ENCODE results near the gene ATOH1. TPM values are rescaled to one million over a fixed set of nuclear protein-coding genes. Genes with fewer than 3 reads are reported as not detected.

ATOH1 gene
- total and polyA plus RNA-seq, 8 donors = 35.3 TPM; not detected in 7

GRCh38 chr4:93814722-93815121, 13.8 kb upstream of the ATOH1 start:
- H3K4me3 ChIP-seq = no peak overlapping the region
- peaks cover 0 to 5% (median 0%) of the 10 kb centered on the region in 4 donors for H3K4me1 ChIP-seq
- no peaks in the 10 kb centered on the region for H3K27me3 ChIP-seq
- 34 to 66% (median 55%) methylated on average over 4 of the region's 4 CpGs for WGBS, 5 donors
- no peak overlapping the region for H3K27ac ChIP-seq
- H3K36me3 ChIP-seq = no peaks in the 10 kb centered on the region
- TF ChIP-seq CTCF (IDR thresholded peaks at IDR 0.05) (no peak), POLR2AphosphoS5 (IDR thresholded peaks at IDR 0.05) (no peak), EP300 (IDR thresholded peaks at IDR 0.05) (no peak), POLR2A (IDR thresholded peaks at IDR 0.05) (no peak)
- no peaks in the 10 kb centered on the region for H3K9me3 ChIP-seq
- intact Hi-C loops (cut with DNase I; ENCODE audit: low total_unique reads) = no loop called here
- peak in 1 of 2 donors; percentile 27 for DNase-seq

DNA sequence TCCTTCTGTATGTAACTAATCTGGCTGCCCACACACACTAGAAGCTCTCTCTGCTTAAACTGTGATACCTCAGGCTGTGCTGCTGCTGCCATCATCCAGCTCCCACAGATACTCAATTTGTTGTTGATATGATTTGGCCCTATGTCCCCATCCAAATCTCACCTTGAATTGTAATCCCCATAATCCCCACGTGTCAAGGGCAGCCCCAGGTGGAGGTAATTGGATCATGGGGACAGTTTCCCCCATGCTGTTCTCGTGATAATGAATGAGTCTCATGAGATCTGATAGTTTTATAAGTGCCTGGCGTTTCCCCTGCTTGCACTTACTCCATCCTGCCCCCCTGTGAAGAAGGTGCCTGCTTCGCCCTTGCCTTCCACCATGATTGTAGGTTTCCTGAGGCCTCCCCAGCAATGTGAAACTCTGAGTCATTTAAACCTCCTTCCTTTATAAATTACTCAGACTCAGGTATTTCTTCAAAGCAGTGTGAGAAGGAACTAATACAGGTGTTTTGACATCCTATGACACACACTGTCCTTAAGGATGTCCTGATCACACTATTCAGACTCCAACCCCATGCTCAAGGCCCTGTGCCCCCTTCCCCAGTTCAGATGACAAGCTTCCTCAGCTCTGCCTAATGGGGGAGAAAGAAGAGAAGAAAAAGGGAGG, 2.9 kb upstream of the ATOH1 start:
- Histone ChIP-seq H3K27me3 (peaks cover 17 to 54% (median 40%) of the 10 kb centered on the region in 3 donors), H3K27ac (no peak overlapping the region), H3K4me3 (no peak overlapping the region), H3K4me1 (peaks cover 15 to 32% (median 25%) of the 10 kb centered on the region in 4 donors), H3K9me3 (peaks cover 0 to 6% (median 2%) of the 10 kb centered on the region in 4 donors), H3K36me3 (no peaks in the 10 kb centered on the region)
- intact Hi-C loops (cut with DNase I; ENCODE audit: low total_unique reads) = no loop called here
- 26 to 33% (median 30%) methylated on average over 4 of the region's 4 CpGs for WGBS, 5 donors
- TF ChIP-seq POLR2AphosphoS5 (IDR thresholded peaks at IDR 0.05) (no peak), POLR2A (IDR thresholded peaks at IDR 0.05) (no peak)
- no peak for DNase-seq

DNA sequence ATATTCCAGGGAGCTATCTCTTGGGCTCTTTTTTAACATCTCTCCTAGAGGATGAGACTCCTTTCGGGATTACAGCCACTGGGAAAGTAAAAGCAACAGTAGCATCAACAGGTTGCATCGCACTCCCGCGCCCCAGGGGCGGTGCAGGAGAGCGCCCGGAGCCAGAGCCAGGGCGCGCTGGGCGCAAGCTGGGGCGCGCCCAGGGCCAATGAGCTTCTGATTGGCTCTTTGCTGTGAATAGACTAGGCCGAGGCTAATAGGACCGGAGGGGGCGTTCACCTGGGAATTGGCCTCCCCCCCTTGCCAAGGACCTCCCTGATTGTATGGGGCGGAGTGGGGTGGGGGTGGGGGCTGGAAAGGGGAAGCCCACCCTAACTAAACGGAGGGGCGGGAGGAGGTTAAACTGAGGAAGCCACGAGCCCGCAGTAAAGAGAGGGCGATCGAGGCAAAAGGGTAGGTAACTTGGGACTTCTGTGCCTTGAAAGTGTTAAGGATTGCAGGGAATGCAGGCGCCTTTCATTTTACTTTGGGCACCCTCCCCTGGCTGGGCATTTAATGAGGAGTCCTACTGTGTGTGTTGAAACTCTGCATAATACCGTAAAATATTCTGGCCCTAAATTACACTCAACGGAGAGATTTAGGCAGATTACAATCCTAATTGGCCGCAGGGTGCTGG, 1.1 kb upstream of the ATOH1 start:
- Histone ChIP-seq H3K27ac (no peak overlapping the region), H3K4me3 (peak overlapping the region in 1 of 4 donors; percentile 50), H3K36me3 (no peaks in the 10 kb centered on the region), H3K9me3 (peaks cover 0 to 6% (median 2%) of the 10 kb centered on the region in 4 donors), H3K4me1 (peaks cover 20 to 38% (median 30%) of the 10 kb centered on the region in 4 donors), H3K27me3 (peaks cover 22 to 71% (median 57%) of the 10 kb centered on the region in 3 donors)
- 3 to 11% (median 8%) methylated on average over 16 to 26 of the region's 26 CpGs for WGBS, 5 donors
- intact Hi-C loops (cut with DNase I; ENCODE audit: low total_unique reads) = no loop called here
- peak in 1 of 2 donors; percentile 43 for DNase-seq
- TF ChIP-seq POLR2A (IDR thresholded peaks at IDR 0.05) (no peak), POLR2AphosphoS5 (IDR thresholded peaks at IDR 0.05) (no peak)

DNA sequence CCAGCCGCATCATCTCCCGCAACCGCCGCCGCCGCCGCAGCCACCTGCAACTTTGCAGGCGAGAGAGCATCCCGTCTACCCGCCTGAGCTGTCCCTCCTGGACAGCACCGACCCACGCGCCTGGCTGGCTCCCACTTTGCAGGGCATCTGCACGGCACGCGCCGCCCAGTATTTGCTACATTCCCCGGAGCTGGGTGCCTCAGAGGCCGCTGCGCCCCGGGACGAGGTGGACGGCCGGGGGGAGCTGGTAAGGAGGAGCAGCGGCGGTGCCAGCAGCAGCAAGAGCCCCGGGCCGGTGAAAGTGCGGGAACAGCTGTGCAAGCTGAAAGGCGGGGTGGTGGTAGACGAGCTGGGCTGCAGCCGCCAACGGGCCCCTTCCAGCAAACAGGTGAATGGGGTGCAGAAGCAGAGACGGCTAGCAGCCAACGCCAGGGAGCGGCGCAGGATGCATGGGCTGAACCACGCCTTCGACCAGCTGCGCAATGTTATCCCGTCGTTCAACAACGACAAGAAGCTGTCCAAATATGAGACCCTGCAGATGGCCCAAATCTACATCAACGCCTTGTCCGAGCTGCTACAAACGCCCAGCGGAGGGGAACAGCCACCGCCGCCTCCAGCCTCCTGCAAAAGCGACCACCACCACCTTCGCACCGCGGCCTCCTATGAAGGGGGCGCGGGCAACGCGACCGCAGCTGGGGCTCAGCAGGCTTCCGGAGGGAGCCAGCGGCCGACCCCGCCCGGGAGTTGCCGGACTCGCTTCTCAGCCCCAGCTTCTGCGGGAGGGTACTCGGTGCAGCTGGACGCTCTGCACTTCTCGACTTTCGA, 654 bp downstream of the ATOH1 start:
- Histone ChIP-seq H3K27me3 (peaks cover 25 to 89% (median 75%) of the 10 kb centered on the region in 3 donors), H3K4me1 (peaks cover 20 to 39% (median 30%) of the 10 kb centered on the region in 4 donors), H3K4me3 (peak overlapping the region; percentile 36 to 50 (median 38)), H3K9me3 (peaks cover 0 to 6% (median 2%) of the 10 kb centered on the region in 4 donors), H3K27ac (no peak overlapping the region), H3K36me3 (no peaks in the 10 kb centered on the region)
- intact Hi-C loops (cut with DNase I; ENCODE audit: low total_unique reads) = no loop called here
- TF ChIP-seq POLR2A (IDR thresholded peaks at IDR 0.05) (no peak), EP300 (IDR thresholded peaks at IDR 0.05) (no peak), CTCF (IDR thresholded peaks at IDR 0.05) (no peak), POLR2AphosphoS5 (IDR thresholded peaks at IDR 0.05) (no peak)
- 0 to 2% (median 2%) methylated on average over 20 to 70 of the region's 70 CpGs for WGBS, 5 donors
- DNase-seq = peak in 1 of 2 donors; percentile 60

Measured in stomach (tissue), 9 donors.